GM15510 (cell line): ENCODE measurements around the gene CD79B.

Experiments used
- POLR2A ChIP-seq: IDR thresholded peaks from 3 replicates; pipeline ENCODE4 v1.6.1; 2011; ENCODE audit warnings: borderline replicate concordance; ENCODE audit not compliant: insufficient read length; ENCODE audit errors: extremely low read depth

CD79B gene

GRCh38 chr17:63945784-63946439 is 13.8 kb upstream of the CD79B start:
- TF ChIP-seq POLR2A, result no peak

DNA sequence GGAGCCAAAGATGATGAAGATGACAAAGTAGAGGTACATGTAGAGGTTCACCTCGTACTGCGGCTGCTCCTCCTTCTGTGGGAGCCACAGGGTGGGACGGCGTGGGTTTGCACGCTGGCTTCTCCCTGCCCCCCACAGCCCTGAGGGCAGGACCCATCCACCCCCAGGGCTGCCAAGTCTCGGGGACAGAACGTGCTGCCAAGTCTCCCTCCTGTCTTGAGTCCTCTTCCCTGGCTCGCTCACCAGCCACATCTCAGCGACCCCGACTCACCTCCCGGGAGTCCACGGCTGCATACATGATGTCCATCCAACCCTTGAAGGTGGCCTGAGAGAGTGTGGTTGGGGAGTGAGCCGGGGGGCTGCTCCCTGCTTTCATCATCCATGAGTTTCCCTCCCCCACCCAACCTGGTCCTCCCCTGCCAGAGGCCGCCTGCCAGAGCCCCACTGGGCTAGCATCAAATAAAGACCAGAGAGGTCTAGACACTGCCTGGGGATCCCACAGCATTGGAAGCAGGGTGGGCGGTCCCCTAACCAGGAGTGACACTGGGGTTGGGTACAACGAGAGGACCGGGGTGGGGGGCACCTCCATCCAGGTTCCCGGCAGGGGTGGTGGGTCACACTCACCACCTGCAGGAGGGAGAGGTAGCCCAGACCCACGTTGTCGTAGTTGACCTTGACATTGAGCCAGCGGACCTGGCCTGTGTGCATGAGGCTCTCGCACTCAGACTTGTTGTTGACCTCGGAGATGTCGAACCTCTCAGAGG is 12.8 kb upstream of the CD79B start:
- TF ChIP-seq POLR2A, result no peak

GRCh38 chr17:63943745-63944144 is 11.6 kb upstream of the CD79B start:
- TF ChIP-seq POLR2A, result no peak

- no peak for TF ChIP-seq POLR2A
These were observed 10.3 kb upstream of the CD79B start for GRCh38 chr17:63942309-63942985.

DNA sequence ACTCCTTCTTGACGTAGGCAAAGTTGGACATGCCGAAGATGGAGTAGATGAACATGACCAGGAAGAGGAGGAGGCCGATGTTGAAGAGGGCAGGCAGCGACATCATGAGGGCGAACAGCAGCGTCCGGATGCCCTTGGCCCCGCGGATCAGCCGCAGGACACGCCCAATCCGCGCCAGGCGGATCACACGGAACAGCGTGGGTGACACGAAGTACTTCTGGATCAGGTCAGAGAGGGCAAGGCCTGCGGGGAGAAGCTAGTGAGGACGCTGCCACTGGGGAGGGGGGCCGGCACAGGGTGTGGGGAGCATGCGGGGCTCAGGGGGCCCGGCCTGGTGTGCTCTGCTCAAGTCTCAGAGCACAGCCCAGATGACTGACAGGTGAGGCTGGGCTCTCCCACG is 9.6 kb upstream of the CD79B start:
- no peak for TF ChIP-seq POLR2A

- no peak for TF ChIP-seq POLR2A
These were observed 9.0 kb upstream of the CD79B start for GRCh38 chr17:63941162-63941561.

- no peak for TF ChIP-seq POLR2A
These were observed 8.5 kb upstream of the CD79B start for GRCh38 chr17:63940584-63940983.

GRCh38 chr17:63939884-63940283 is 7.8 kb upstream of the CD79B start:
- TF ChIP-seq POLR2A, result no peak

DNA sequence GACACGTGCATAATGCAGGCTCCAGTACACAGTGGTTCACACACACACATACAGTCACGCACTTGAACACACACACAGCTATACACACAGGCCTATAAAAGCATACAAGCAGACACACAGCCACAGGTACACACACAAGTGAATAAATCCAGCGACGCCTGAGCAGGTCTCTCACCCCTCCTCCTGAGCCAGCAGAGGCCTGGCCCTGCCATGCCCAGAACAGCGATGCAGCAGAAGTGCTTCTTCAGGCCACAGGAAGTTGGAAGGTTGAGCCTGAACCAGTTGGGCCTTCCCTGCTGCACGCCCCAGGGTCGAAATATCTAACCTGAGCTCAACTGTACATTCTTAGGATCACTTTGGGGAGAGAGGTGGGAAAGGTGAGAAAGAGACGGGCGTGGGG is 7.3 kb upstream of the CD79B start:
- no peak for TF ChIP-seq POLR2A

DNA sequence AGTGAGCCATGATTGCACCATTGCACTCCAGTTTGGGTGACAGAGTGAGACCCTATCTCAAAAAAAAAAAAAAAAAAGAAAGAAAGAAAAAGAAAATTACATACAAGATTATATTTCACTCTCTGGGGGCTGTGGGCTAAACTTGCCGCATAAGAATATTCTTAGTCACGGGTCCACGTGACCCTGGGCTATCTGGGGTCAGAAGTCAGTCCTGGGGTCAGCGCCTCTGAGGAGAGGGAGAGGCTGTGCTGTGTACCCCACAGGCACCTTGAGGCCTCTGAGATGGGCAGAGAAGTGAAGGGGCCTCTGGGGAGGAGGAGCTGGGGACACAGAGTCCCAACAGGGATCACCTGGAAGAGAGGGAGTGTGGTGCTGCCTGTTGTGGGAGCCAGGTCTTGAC is 5.8 kb upstream of the CD79B start:
- TF ChIP-seq POLR2A, result no peak

DNA sequence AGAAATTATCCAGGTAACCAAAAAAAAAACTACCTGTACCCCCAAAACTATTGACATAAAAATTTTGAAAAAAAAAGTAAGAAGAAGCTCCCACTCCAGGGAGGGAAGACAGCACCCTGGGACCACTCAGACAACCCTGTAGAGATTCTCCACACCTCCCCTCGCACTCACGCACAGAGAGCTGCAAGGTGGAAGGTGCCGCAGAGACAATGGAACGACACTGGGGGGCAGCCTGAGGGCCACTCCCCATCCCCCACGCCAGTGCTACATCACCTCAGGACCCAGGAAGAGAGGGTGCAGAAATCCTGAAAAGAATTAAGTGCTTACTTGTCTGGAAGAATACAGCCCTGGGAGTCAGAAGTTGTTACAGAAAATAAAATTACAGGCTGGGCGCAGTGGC is 5.2 kb upstream of the CD79B start:
- TF ChIP-seq POLR2A, result no peak

- no peak for TF ChIP-seq POLR2A
These were observed 2.3 kb upstream of the CD79B start for GRCh38 chr17:63934183-63935112.

DNA sequence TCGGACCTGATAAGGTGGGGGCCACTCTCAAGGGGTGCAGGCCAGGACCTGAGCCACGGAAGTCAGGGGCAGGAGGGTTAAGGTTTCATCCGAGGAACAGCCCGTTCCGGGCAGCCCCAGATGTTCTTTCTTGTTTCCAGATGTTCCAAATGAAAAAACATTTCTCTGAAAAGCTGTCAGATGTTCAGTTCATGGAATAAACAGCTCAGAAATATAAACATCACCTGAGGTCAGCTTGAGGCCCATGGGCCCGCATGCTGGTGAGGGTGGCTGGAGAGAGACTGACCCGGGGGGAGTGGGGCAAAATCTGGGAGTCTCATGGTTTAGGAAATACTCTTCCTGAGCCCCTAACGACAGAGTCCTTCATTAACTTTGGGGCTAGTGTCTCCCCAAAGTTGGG is 1.5 kb upstream of the CD79B start:
- no peak for TF ChIP-seq POLR2A

GRCh38 chr17:63932721-63933120 is 590 bp upstream of the CD79B start:
- no peak for TF ChIP-seq POLR2A
